IPS-11a (cell line): ENCODE results near the gene PPARG.

ENCODE experiments used
- H3K4me3 ChIP-seq: one replicate; pipeline ENCODE4 v1.5.1; 2013; ENCODE audit warnings: low read depth, low read length, control low read depth

PPARG gene

GRCh38 chr3:12408984-12409683, 120.3 kb downstream of the PPARG start:
- no peak overlapping the region for H3K4me3 ChIP-seq

DNA sequence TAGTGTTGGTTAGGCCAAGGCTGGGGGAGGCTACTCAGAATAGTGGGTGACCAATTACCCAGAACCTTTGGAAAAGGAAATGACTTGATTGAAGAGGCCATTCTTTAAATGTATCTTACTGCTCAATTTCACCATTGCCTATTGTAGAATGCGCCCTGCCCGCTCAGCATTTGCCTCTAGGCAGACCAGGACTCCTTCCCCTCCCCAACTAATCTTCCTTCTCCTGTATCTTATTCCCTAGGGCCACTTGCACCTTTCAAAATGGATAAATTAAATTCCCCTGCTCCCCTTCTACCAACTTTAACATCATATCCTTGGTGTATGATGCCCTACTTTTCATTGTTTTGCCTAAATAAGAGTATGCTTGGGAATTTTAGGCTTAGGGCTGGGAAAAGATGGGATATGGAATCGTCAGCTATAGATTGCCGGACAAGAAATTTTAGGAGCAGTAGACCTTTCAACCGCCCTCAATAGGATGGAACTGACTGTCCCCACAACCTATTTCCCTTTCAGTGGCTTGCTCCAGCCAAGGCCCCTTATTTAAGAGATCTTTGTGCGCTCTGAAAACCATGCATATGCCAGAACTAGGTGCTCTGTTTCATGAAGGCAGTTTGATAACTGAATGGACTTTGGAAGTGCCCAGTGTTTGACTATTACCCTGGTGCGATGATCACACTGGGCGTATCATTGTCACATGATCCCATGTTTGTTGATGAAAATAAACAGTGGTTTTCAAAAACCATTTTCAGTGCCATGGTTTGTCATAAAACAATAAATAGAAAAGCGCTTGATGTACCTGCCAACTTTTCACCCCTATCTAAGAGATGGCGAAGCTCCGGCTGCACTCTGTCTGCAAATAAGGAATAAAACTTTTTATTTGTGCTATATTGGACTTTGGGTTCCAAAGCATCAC, 121.1 kb downstream of the PPARG start:
- no peak overlapping the region for H3K4me3 ChIP-seq

GRCh38 chr3:12413721-12414255, 124.9 kb downstream of the PPARG start:
- H3K4me3 ChIP-seq = no peak overlapping the region

DNA sequence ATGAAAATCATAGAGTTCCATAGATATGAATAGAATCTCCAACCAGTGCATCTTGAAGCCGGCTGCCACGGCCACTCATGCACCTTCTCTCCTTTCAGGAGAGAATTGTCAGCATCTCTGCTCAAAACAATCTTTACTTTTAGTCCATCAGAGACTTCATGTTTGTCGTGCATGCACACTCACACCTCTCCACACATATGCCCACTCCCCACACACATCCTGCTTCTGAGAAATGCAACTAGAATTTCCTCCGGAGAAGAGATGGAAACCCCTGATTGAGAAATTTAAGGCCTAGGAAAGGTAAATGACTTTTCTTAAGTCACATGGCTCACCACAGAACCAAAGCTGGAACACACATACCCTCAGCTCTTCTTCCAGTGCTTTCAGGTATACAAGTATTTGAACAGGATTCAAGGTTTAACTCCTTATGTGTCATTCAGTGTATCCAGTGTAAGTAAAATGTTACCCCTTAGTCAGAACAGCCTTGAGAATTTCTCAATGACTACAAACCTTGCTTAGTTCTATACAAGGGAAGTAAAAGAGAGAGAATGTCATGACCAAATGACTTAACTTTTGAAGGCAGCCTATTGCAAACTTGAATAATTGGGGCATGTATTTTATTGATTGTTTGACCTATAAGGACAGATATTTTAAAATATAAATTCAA, 126.3 kb downstream of the PPARG start:
- no peak overlapping the region for H3K4me3 ChIP-seq

- H3K4me3 ChIP-seq = no peak overlapping the region
Measured at GRCh38 chr3:12416731-12417130, 127.9 kb downstream of the PPARG start.

DNA sequence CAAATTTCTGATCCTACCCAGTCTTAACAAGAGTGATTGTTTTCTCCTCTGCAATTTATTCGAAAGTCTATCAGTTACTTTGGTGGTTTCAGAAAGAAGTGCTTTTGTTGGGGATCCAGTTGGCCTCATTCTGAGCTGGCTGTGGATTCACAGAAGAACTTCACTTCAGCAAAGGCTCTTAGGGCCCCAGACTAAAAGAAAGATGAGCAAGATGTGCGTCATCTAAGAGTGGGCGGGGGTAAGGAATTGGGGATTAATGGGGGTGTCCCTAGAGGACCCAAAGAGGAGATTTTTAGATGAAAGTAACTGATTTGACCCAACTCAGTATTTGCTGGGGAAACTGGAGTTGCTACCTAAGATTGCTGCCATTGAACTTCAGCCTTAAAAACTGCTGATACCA, 131.5 kb downstream of the PPARG start:
- no peak overlapping the region for H3K4me3 ChIP-seq

DNA sequence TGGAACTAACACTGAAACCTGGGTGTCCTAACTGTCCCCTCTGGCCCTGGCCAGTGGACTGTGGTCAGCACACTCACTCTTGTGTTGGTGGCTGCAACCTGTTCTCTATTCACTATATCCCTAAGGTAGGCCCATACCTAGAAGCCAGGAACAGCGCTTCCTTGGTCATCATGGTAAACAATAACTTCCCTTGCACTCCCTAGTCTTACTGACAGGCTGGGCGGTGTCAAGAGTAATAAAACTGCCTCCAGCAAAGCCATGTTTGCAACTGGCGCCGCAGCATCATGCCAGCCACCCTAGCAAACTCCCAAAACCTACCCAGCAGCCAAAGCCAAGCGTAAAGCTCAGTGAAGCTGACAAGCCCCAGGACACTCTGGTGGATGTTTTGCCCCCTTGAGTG, 132.3 kb downstream of the PPARG start:
- H3K4me3 ChIP-seq = no peak overlapping the region

GRCh38 chr3:12423131-12423530, 134.3 kb downstream of the PPARG start:
- no peak overlapping the region for H3K4me3 ChIP-seq

GRCh38 chr3:12423918-12424630, 135.2 kb downstream of the PPARG start:
- no peak overlapping the region for H3K4me3 ChIP-seq

- no peak overlapping the region for H3K4me3 ChIP-seq
Measured at GRCh38 chr3:12424635-12425319, 135.9 kb downstream of the PPARG start.

- no peak overlapping the region for H3K4me3 ChIP-seq
Measured at GRCh38 chr3:12425850-12426579, 137.1 kb downstream of the PPARG start.

GRCh38 chr3:12427551-12427950, 138.7 kb downstream of the PPARG start:
- H3K4me3 ChIP-seq = no peak overlapping the region

DNA sequence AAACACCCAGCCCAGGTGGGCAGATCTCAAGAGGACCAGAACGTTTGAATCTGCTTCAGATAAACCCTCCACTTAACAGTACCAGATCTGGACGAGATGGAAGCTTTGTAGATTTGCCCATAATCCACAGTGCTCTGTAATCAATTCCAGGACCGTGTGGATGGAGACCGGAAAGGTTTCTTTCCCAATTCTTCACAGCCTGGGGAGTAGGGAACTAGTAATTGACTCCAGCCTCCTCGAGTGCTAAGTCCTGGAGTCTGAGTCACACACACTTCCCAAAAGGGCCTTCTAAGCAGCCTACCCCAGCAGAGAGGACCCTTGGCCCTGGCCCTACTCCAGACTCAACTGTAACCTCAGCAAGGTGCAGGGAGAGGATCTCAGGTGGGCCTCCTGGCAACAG, 139.3 kb downstream of the PPARG start:
- H3K4me3 ChIP-seq = no peak overlapping the region

DNA sequence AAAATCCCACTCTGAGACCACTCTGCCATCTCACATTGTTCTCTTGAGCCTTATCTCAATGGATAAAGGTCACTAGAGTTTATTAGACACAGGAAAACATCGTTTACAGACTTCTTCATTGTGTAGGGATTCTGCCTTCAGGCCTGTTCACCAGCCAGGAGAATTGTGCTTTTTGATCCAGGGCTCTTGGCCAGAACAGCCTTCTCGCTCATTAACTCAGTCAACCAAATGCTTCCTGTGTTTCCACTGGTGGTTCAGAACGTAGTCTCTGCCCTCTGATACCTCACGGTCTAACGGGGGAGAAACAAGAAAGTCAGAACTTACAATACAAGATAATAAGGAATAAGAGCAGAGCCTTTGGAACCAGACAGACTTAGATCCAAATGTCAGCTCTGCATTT, 141.2 kb downstream of the PPARG start:
- H3K4me3 ChIP-seq = no peak overlapping the region

GRCh38 chr3:12433823-12434222, 145.0 kb downstream of the PPARG start:
- no peak overlapping the region for H3K4me3 ChIP-seq

DNA sequence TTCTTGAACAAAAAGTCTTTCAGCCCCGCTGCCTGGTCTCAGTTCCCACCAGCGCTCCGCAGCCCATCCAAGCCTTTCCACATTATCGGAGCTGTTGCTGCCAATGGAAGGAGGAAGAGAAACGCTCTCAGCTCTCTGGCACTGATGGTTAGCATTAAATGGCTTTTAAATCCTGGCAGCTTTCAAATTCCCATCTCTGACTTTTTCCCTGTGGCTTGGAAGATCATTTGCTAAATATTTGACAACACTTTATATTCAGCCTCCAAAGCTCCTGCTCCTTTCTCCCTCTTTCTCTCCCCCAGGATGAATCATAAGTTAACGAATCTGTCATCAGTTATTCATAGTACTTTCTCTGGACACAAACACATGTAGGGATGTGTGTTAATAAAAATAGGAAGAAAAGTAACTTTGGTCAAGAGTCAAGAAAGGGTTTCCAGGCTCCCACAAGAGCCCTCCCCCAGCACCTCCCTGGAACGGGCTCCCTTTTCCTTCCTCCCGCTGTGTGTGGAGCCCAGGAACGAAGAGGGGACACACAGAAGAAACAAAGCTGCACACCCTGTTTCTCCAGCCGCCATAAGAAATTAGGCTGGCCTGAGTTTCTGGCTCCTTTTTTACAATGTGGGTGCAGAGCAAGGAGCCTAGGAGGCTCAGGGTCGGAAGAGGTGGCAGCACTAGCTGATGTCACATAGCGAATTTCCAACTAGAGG, 147.8 kb downstream of the PPARG start:
- H3K4me3 ChIP-seq = no peak overlapping the region

DNA sequence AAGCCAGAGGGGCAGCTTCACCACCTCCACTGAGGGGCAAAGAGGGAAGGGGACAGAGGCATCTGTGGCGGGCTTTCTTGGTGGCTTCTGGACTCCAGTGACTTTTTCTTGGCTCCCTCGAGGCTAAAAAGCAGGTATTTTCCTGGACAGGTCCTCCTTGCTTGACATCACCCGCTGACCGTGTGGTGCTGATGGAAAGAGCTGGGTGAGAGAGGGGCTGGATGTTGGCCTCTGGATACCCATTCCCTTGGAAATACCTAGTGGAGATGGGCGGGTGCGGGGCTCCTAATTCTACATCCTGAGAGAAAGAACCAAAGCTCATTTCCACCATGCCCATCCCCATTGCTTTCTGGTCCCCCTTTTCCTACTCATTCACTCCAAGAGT, 148.3 kb downstream of the PPARG start:
- H3K4me3 ChIP-seq = no peak overlapping the region

DNA sequence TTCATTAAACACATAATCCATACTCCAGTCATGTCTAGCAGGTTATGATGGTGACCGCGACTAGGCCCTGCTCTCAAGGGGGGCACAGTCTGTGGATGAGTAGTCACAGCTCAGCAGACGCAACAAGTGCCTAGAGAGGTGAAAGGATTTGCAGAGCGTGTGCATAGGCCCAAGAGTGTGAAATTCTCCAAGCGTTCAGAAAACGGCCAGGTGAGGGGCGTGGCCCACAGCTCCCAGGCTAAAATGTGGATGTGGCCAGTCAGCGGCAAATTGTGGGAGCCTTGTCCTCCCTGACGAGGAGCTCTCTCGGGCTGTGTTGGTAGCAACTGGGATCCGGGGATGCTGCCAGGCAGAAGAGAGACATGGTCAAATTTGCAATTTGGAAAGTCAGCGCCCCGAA, 149.0 kb downstream of the PPARG start:
- H3K4me3 ChIP-seq = no peak overlapping the region

GRCh38 chr3:12438318-12438717, 149.4 kb downstream of the PPARG start:
- no peak overlapping the region for H3K4me3 ChIP-seq
